Epithelial cell of esophagus (primary cell): ENCODE results near the gene ESPL1.
"Not testable (repeated sequence)": the region's sequence is repeated elsewhere in the genome, so short reads cannot be mapped to it uniquely, and the experiment has no call there.

Experiments
- DNase-seq: peaks from one replicate; pipeline ENCODE4 v3.0.0; 2010; ENCODE audit warnings: low read depth
- H3K4me3 ChIP-seq: 2 replicates; pipeline ENCODE4 v1.5.1; 2011; ENCODE audit warnings: mild to moderate bottlenecking, low read length, control low read depth
- TF ChIP-seq, protein P1 (sequence below): IDR thresholded peaks from 2 replicates; pipeline ENCODE4 v1.5.1; 2011; ENCODE audit warnings: low read depth, mild to moderate bottlenecking, low read length, control low read depth, inconsistent platforms; ENCODE audit not compliant: insufficient read depth; ENCODE audit errors: missing control alignments

Gene ESPL1

DNA sequence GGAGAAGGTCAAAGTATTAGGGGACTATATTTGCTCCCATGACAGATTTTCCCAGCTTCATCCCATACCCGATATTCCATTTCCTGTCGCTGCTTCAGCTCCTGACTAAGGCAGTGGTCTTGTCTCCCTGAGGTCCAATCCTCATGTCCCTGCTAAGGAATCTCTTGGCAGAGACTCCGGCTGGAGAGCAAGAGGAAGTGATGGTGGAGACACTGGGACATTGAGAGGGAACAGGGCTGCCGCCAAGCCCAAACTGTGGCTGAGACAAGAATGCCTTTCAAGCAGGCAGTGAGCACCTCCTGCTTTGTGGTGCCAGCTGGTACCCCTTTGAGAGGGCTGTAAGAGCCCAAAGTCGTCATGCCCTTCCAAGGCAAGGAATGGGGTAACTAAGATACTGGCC is 62.6 kb downstream of the ESPL1 start:
- TF ChIP-seq, protein P1, sequence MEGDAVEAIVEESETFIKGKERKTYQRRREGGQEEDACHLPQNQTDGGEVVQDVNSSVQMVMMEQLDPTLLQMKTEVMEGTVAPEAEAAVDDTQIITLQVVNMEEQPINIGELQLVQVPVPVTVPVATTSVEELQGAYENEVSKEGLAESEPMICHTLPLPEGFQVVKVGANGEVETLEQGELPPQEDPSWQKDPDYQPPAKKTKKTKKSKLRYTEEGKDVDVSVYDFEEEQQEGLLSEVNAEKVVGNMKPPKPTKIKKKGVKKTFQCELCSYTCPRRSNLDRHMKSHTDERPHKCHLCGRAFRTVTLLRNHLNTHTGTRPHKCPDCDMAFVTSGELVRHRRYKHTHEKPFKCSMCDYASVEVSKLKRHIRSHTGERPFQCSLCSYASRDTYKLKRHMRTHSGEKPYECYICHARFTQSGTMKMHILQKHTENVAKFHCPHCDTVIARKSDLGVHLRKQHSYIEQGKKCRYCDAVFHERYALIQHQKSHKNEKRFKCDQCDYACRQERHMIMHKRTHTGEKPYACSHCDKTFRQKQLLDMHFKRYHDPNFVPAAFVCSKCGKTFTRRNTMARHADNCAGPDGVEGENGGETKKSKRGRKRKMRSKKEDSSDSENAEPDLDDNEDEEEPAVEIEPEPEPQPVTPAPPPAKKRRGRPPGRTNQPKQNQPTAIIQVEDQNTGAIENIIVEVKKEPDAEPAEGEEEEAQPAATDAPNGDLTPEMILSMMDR: no peak
- no peak overlapping the region for H3K4me3 ChIP-seq
- no peak for DNase-seq

DNA sequence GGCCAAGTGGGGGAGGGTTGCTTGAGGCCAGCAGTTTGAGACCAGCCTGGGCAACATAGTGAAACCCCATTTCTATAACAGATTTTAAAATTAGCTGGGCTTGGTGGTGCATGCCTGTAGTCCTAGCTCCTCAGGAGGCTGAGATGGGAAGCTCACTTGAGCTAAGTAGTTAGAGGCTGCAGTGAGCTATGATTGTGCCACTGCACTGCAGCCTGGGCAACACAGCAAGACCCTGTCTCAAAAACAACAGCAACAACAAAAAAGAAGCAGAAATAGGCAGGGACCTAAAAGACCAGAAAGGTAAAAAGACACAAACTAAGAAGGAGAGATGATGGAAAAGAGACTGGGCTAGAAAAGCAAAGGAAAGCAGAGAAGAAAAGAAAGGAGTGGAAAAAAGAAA is 64.2 kb downstream of the ESPL1 start:
- not testable (repeated sequence) for H3K4me3 ChIP-seq, DNase-seq

DNA sequence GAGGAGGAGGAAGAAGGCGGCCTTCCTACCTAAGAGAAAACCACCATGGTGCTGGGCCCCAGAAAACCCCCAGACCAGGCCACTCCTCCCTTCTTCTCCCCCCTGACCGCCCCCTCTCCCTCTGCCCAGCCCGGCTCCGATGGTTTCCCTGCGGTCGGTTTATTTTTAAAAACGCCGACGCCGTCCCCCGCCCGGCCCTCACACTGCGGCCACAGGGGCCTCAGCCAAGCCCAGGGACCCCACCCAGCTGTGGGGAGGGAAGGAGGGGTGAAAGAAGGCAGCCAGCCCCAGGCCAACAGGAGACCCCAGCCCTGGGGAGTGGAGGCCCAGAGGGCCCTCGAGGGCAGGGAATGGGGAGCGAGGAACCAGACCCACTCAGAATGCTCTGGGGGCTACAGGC is 64.6 kb downstream of the ESPL1 start:
- TF ChIP-seq, protein P1: no peak
- no peak for DNase-seq
- no peak overlapping the region for H3K4me3 ChIP-seq

DNA sequence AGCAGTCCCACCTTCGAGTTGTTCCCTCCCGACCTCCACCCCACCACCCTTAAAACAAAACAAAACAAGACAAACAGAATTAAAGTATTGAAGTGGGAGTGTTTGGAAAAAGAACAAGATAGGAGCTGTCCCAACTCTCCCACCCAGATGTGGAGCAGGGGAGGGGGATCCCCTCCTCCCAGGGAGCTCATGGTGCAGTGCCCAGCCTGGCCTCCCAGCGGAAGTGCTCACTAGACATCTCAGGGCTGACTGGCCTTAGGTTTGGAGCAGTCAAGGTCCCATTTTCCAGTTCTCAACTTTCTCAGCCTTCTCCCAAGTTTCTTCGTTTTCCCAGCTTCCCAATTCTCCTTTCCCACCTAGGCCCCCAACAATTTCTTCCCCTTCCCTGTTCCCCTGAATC is 65.2 kb downstream of the ESPL1 start:
- no peak overlapping the region for H3K4me3 ChIP-seq
- TF ChIP-seq, protein P1: no peak
- DNase-seq: no peak

DNA sequence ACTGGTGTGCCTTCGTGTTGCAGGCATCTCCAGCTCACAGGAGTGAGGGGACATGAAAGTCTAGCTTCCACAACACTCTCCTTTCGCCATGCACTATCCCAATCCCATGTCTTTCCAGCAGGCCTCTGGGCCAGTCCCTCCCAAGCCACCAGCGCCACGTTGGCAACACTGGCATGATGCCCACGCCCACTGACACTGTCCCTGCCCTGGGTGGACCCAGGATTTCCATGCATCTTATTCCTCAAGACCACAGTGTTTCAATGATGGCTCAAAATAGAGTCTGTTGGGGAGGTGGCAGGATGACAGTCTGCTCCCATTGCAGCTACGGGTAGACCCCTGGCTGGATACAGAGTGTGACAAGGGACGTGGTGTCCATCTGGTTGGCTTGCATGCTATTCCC is 65.7 kb downstream of the ESPL1 start:
- no peak overlapping the region for H3K4me3 ChIP-seq
- no peak for DNase-seq
- TF ChIP-seq, protein P1: no peak

DNA sequence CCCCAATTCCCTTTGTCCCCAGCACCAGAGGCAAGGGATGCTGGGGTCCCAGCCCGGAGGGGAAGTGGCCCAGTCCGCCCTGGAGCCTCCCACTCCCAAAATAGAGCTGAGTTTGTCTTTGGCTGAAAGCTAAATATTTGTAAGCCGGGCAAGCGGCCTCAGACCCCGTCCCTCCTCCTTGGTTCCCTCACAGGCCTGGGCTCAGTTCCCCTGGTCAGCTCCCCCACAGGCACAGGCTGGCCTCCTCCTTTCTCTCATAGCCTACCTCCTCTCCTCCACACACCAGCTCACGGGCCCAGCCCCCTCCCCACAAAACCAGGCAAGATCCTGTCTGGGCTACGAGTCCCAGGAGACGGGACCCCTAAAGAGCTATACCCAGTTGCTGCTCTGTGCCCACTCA is 66.7 kb downstream of the ESPL1 start:
- TF ChIP-seq, protein P1: no peak
- H3K4me3 ChIP-seq: no peak overlapping the region
- no peak for DNase-seq

DNA sequence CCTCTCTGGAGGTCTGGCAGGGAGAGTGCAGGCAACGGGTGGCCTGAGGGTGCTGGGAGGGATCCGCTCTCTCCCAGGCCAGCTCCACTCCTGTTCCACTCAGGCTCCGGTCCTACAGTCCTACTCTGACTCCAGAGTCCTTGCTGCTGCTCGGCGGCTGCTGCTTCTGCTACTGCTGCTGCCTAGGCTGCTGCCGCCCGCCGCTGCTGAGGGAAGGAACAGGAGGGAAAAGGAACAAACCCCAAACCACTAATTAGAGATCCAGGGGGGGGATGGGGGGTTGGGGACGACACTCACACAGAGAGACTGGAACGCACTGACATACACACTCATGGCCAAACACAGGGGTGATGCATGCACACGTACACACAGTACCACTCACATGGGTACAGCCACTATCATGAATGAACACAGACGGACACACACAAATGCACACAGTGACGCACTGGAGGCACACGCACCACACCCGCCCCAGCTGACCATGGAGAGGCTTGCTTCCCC is 68.1 kb downstream of the ESPL1 start, which contains the start of gene SP7:
SP7 (minus strand) TSS at position 174 of the 501 bp plus-strand sequence. CDS start 708 bp downstream, outside the sequence.
- no peak for DNase-seq

More for the DNA sequence above, 68.1 kb downstream of the ESPL1 start, which contains the start of gene SP7:
- TF ChIP-seq, protein P1: no peak
- no peak within 1 kb of the TSS for H3K4me3 ChIP-seq
